GM23338 (cell line): ENCODE measurements around the gene RASIP1. TPM values are rescaled to one million over a fixed set of nuclear protein-coding genes. Genes with fewer than 3 reads are reported as not detected.

Experiments used
- ATAC-seq: fragments of 200-7000 bp; cut with Tn5 transposase; 3 replicates; pipeline ENCODE4 v1.9.1; 2020
- DNase-seq: peaks from one replicate; pipeline ENCODE4 v3.0.0-alpha.2; 2015; ENCODE audit warnings: low spot score
- H2AFZ ChIP-seq: fragments of 200-600 bp; sonication (generic); 2 replicates; pipeline ENCODE4 v1.8.0; 2016; ENCODE audit warnings: antibody characterized with exemption, mild to moderate bottlenecking, moderate library complexity
- H3F3A ChIP-seq: fragments of 200-600 bp; sonication (generic); replicated peaks from 2 replicates; pipeline ENCODE4 v1.8.0; 2017; ENCODE audit warnings: antibody characterized with exemption, mixed run types, low read depth
- H3K27ac ChIP-seq: fragments of 200-600 bp; sonication (generic); 2 replicates; pipeline ENCODE4 v1.6.1; 2016; ENCODE audit warnings: low read depth
- H3K27me3 ChIP-seq: fragments of 200-600 bp; sonication (generic); 2 replicates; pipeline ENCODE4 v1.8.0; 2016; ENCODE audit warnings: mild to moderate bottlenecking, mixed run types, moderate library complexity; ENCODE audit not compliant: insufficient read depth
- H3K36me3 ChIP-seq: fragments of 200-600 bp; sonication (generic); 2 replicates; pipeline ENCODE4 v1.8.0; 2016; ENCODE audit warnings: mild to moderate bottlenecking; ENCODE audit not compliant: insufficient read depth
- H3K4me1 ChIP-seq: fragments of 200-600 bp; sonication (generic); 2 replicates; pipeline ENCODE4 v1.8.0; 2016; ENCODE audit warnings: mild to moderate bottlenecking, moderate library complexity; ENCODE audit not compliant: insufficient read depth
- H3K4me2 ChIP-seq: fragments of 200-600 bp; sonication (generic); 2 replicates; pipeline ENCODE4 v1.7.1; 2017; ENCODE audit warnings: mixed run types
- H3K4me3 ChIP-seq: fragments of 200-600 bp; sonication (generic); 2 replicates; pipeline ENCODE4 v1.6.1; 2016; ENCODE audit warnings: mixed run types
- H3K79me2 ChIP-seq: fragments of 200-600 bp; sonication (generic); replicated peaks from 2 replicates; pipeline ENCODE4 v1.8.0; 2017; ENCODE audit warnings: mild to moderate bottlenecking; ENCODE audit not compliant: insufficient read depth
- H3K9me2 ChIP-seq: fragments of 200-600 bp; sonication (generic); 2 replicates; pipeline ENCODE4 v1.8.0; 2017; ENCODE audit not compliant: insufficient read depth
- H4K20me1 ChIP-seq: fragments of 200-600 bp; sonication (generic); replicated peaks from 2 replicates; pipeline ENCODE4 v1.8.0; 2017; ENCODE audit warnings: mild to moderate bottlenecking; ENCODE audit not compliant: insufficient read depth
- H3K27ac Mint-ChIP-seq: 2 replicates; pipeline ENCODE4 v1.8.0; 2020; ENCODE audit warnings: inconsistent platforms, mild to moderate bottlenecking, moderate library complexity, mixed read lengths
- H3K27me3 Mint-ChIP-seq: 3 replicates; pipeline ENCODE4 v1.8.0; 2022; ENCODE audit warnings: low read depth, mild to moderate bottlenecking, moderate library complexity, mixed read lengths, inconsistent platforms; ENCODE audit not compliant: insufficient read depth, poor library complexity
- H3K36me3 Mint-ChIP-seq: 3 replicates; pipeline ENCODE4 v1.8.0; 2021; ENCODE audit warnings: low read depth, mild to moderate bottlenecking, inconsistent platforms, moderate library complexity, mixed read lengths
- H3K4me1 Mint-ChIP-seq: 3 replicates; pipeline ENCODE4 v1.8.0; 2020; ENCODE audit warnings: mild to moderate bottlenecking, inconsistent platforms, mixed read lengths
- H3K4me3 Mint-ChIP-seq: 3 replicates; pipeline ENCODE4 v1.8.0; 2021; ENCODE audit warnings: moderate library complexity, mild to moderate bottlenecking, inconsistent platforms, mixed read lengths
- H3K9me3 Mint-ChIP-seq: 3 replicates; pipeline ENCODE4 v1.8.0; 2020; ENCODE audit warnings: moderate library complexity, mild to moderate bottlenecking, inconsistent platforms, mixed read lengths
- EZH2phosphoT487 ChIP-seq: fragments of 200-600 bp; sonication (generic); IDR thresholded peaks from one replicate; pipeline ENCODE4 v1.8.1; 2018; ENCODE audit warnings: antibody characterized with exemption; ENCODE audit not compliant: unreplicated experiment
- POLR2AphosphoS5 ChIP-seq: IDR thresholded peaks from 2 replicates; pipeline ENCODE4 v1.6.1; 2016; ENCODE audit warnings: antibody characterized with exemption, low read depth
- REST ChIP-seq: IDR thresholded peaks from one replicate; pipeline ENCODE4 v1.6.1; 2018; ENCODE audit warnings: antibody characterized with exemption; ENCODE audit not compliant: unreplicated experiment
- STAT1 ChIP-seq: IDR thresholded peaks from one replicate; pipeline ENCODE4 v1.6.1; 2016; ENCODE audit warnings: antibody characterized with exemption; ENCODE audit not compliant: unreplicated experiment
- polyA plus RNA-seq: library from polyadenylated mRNA; unstranded; fragments of >200 nt; fragmentation: Nextera tagmentation; extraction: Ambion mirVana; gene quantifications from 2 replicates; pipeline ENCODE4 v1.2.1, GENCODE V29; 2016
- total RNA-seq: library from RNA; depleted of rRNA; stranded (reverse); fragments of >200 nt; shearing (Covaris generic); gene quantifications from 2 replicates; pipeline ENCODE4 v1.2.3, GENCODE V29; 2014
- TF ChIP-seq, protein P1 (sequence below), 2 experiments: fragments of 200-600 bp in 1 of 2; sonication (generic) in 1 of 2; conservative IDR thresholded peaks; 2 replicates each; pipeline versions ENCODE4 v1.5.1 to v1.6.1; 2016 to 2017; ENCODE audit warnings: antibody characterized with exemption in 2 of 2, low read depth in 2 of 2, mild to moderate bottlenecking in 2 of 2, moderate library complexity in 1 of 2

RASIP1 gene
- total and polyA plus RNA-seq, 2 experiments from 2014 or later, result 9.2 to 14.8 TPM

- H3K36me3 Mint-ChIP-seq, result peaks cover 8% of the 10 kb centered on the region; the same call in 2 of the 3 replicates
- Histone ChIP-seq H2AFZ (no peak overlapping the region), H3K79me2 (peaks cover 6% of the 10 kb centered on the region), H3F3A (peaks cover 9% of the 10 kb centered on the region; the same call in 1 of the 2 replicates), H3K27ac (no peak overlapping the region), H3K4me3 (no peak overlapping the region), H4K20me1 (no peaks in the 10 kb centered on the region), H3K9me2 (no peaks in the 10 kb centered on the region), H3K27me3 (no peaks in the 10 kb centered on the region), H3K4me1 (peaks cover 38% of the 10 kb centered on the region), H3K36me3 (no peaks in the 10 kb centered on the region), H3K4me2 (no peak overlapping the region)
- H3K4me3 Mint-ChIP-seq, result peak overlapping the region; percentile 9; the same call in 1 of the 3 replicates
- no peak for DNase-seq
- peak overlapping the region; percentile 70; the same call in 1 of the 2 replicates for H3K27ac Mint-ChIP-seq
- no peaks in the 10 kb centered on the region; the same call in 1 of the 3 replicates for H3K9me3 Mint-ChIP-seq
- ATAC-seq, result no peak
- no peak for TF ChIP-seq EZH2phosphoT487
- TF ChIP-seq STAT1, result no peak
- TF ChIP-seq, protein P1, sequence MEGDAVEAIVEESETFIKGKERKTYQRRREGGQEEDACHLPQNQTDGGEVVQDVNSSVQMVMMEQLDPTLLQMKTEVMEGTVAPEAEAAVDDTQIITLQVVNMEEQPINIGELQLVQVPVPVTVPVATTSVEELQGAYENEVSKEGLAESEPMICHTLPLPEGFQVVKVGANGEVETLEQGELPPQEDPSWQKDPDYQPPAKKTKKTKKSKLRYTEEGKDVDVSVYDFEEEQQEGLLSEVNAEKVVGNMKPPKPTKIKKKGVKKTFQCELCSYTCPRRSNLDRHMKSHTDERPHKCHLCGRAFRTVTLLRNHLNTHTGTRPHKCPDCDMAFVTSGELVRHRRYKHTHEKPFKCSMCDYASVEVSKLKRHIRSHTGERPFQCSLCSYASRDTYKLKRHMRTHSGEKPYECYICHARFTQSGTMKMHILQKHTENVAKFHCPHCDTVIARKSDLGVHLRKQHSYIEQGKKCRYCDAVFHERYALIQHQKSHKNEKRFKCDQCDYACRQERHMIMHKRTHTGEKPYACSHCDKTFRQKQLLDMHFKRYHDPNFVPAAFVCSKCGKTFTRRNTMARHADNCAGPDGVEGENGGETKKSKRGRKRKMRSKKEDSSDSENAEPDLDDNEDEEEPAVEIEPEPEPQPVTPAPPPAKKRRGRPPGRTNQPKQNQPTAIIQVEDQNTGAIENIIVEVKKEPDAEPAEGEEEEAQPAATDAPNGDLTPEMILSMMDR (conservative IDR thresholded peaks at IDR 0.05; ENCODE audit: low read depth in 2 of 2), result no peak
- no peak for TF ChIP-seq REST
- peaks cover 38% of the 10 kb centered on the region for H3K4me1 Mint-ChIP-seq
- H3K27me3 Mint-ChIP-seq, result peaks cover 36% of the 10 kb centered on the region
These were observed 16.3 kb upstream of the RASIP1 start for GRCh38 chr19:48756686-48757085.

- Mint-ChIP-seq H3K27ac (0 out of 2 replicates have a peak overlapping the region, but pooled peaks have one; percentile 96), H3K36me3 (peaks cover 12% of the 10 kb centered on the region), H3K9me3 (no peaks in the 10 kb centered on the region; the same call in 1 of the 3 replicates), H3K27me3 (peaks cover 40% of the 10 kb centered on the region), H3K4me1 (peaks cover 40% of the 10 kb centered on the region), H3K4me3 (no peak overlapping the region; the same call in 2 of the 3 replicates)
- H3K9me2 ChIP-seq, result no peaks in the 10 kb centered on the region
- peak overlapping the region; percentile 20; the same call in 1 of the 2 replicates for H3K4me3 ChIP-seq
- H3K27ac ChIP-seq, result no peak overlapping the region
- H3K27me3 ChIP-seq, result no peaks in the 10 kb centered on the region
- H3K4me1 ChIP-seq, result peaks cover 42% of the 10 kb centered on the region
- peaks cover 2% of the 10 kb centered on the region; the same call in 1 of the 2 replicates for H4K20me1 ChIP-seq
- no peak overlapping the region for H2AFZ ChIP-seq
- ATAC-seq (no peak), DNase-seq (no peak)
- peak overlapping the region; percentile 100; the same call in 1 of the 2 replicates for H3K4me2 ChIP-seq
- TF ChIP-seq, protein P1 (conservative IDR thresholded peaks at IDR 0.05; ENCODE audit: low read depth in 2 of 2), result peak in 1 of 2 experiments; percentile 51; a peak in 2 of 4 replicates
- TF ChIP-seq POLR2AphosphoS5, result no peak
- no peaks in the 10 kb centered on the region for H3K36me3 ChIP-seq
- H3K79me2 ChIP-seq, result peaks cover 10% of the 10 kb centered on the region
- H3F3A ChIP-seq, result peaks cover 9% of the 10 kb centered on the region; the same call in 1 of the 2 replicates
These were observed 15.8 kb upstream of the RASIP1 start for GRCh38 chr19:48756212-48756611.
